Right kidney (tissue), 1 donor: ENCODE measurements around the gene ZSCAN10.

Experiments used
- DNase-seq: peaks from one replicate; pipeline ENCODE4 v3.0.0-alpha.2; 2016

ZSCAN10 gene

DNA sequence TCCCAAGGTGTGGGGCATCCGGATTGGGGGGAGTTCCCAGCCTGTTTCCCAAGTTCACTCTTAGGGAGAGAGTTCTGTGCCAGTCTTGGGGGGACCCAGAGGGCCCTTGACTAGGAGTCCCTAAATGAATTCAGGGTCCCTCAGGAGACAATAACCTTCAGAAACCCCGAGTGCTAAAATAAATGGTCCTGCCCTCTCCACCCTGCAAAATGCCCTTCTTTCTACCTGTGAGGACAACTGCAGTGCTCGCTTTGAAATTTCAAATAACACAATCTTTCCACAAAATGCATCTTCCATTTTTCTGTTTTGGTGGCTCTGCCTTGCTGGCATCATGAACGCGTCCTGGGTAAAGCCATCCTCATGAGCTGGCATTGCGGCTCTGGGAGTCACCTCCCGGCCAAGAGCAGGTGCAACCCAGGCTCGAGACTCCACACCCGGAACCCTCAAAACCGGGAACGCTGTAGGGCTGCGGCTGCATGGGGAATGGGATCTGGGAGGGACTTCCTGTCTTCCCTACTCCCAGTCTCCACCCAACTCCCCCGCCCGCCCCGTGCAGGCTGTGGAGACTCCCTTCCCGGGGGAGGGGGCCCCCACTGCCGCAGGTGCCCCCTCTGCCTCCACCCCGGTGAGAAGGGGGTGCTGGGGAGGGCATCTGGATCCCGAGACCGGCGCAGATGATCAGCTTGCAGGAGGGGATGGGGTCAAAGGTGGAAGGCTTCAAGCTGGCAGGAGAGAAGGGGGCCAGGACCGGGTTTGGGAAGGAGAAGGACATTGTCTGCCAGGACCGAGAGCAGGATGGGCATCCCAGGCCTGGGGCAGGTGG, 13.2 kb upstream of the ZSCAN10 start, which contains the start of gene ZNF205:
Gene ZNF205, plus strand, starts transcription at position 529 of the 823 bp plus-strand sequence. CDS start 845 bp downstream, outside the sequence.
- peak; percentile 70 for DNase-seq

DNA sequence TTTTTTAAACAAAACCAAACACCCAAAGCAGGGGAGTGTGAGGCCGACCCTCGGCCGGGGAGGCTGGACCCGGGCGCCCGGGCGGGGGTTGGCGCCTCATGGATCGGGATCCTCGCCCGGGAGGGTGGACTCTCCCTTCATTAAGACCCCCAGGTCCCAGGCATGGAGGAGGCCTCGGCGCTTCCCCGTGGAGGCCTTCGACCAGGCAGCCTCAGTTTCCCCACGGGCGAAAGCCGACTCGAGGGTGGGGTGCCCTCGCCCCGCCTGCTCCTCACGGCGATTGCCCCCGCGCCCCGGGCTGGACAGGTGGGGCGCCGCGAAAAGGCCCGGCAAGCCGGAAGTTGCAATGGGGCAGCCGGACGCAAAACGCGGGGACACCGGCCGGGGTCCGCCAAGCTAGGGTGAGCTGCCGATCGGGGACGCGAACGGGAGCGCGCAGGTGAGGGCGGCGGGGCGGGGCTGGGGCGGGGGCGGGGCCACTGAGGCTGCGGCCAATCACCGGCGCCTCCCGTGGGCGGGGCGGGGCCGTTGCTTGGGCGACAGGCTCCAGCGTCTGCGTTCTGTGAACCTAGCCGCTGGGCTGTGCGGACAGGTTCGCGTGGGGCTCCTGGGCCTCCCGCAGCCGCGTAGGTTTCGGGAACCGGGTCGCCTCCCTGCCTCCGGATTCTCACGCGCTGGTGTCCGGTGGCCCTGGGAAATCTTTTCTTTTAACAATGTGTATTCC, 7.3 kb upstream of the ZSCAN10 start:
- peak; percentile 86 for DNase-seq

DNA sequence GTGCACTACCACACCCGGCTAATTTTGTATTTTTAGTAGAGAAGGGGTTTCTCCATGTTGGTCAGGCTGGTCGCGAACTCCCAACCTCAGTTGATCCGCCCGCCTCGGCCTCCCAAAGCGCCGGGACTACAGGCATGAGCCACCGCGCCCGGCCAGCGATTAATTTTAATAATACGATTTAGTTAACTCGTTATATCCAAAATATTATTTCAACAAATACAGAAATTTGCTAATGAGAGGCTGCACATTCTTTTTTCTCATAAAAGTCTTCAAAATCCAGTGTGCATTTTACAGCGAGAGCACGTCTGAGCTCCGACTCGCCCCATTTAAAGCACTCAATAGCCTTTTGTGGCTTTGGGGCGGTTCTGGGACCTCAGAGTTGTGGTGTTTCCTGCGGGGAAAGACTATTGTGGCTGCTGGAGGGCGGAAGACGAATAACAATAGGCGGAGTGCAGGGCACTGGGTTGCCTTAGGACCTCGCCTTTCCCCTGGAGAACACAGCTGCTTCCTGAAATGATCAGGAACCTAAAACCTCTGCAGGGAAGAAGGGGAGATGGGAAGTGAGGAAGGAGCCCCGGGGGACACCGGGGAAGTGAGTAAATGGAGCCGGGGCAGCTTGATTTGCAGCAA, 2.9 kb upstream of the ZSCAN10 start:
- DNase-seq, result no peak

DNA sequence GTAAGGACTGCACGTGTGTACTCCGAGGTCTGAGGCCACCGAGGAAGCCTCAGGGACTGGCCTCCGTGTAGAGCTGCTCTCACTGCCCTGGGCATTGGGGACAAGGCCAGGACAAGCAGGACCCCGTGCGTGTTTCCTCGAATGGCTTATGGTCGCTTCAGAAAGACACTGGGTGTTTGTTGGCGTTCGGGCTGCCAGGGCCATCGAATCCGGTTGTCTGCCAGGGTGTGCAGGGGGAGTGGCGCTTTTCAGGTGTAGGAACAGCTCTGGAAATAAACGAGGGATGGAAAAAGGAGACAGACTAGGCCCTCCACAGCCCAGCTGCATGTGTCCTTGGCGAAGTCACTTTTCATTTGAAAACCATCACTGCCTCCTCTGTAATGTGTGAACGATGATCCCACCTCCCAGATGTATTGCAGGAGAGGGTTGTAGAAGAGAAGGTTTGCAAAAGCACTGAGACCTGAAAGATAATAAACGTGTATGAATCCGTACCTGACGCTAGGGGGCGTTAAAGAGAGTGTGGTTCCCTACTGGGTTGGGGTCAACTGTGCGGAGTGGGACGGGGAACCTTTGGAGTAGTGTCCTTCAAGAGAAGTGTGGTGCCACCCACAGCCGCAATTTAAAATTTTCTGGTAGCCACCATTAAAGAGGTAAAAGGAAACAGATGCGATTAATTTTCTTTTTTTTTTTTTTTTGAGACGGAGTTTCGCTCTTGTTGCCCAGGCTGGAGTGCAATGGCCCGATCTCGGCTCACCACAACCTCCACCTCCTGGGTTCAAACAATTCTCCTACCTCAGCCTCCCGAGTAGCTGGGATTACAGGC, 2.1 kb upstream of the ZSCAN10 start:
- no peak for DNase-seq

DNA sequence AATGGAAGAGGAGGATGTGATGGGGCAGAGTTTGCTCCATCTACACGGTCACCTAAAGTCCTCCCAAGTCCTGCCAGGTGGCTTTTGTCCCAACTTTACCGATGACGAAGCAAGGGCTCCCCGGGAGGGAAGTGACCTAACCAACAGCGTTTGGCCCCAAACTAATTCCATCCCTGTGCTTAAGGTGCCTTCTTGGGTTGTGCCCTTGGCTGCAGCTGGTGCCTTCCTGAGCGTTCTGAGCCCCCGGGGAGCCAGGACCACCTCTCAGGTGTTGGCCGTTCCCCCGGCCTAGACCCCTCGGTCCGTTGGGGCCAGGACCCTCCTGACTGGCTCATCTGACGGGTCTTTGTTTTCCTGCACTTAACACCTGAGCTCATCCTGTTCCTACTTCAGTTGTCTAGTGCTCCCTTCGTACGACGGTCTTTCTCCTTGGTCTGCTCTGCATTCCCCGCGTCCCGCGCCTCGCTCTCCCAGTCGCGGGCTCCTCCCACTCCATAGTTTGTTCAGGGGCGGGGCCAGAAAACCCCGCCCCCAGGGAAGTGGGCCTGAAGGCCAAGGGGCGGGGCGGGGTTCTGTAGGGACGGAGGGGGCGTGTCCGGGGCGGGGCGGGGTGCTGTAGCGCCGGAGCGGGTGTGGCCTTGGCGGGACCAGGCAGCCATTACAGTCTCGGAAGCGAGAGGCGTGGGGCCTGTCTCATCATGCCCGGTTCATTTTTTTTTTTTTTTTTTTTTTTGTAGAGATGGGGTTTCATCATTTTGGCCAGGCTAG, 822 bp upstream of the ZSCAN10 start:
- DNase-seq, result peak; percentile 69

DNA sequence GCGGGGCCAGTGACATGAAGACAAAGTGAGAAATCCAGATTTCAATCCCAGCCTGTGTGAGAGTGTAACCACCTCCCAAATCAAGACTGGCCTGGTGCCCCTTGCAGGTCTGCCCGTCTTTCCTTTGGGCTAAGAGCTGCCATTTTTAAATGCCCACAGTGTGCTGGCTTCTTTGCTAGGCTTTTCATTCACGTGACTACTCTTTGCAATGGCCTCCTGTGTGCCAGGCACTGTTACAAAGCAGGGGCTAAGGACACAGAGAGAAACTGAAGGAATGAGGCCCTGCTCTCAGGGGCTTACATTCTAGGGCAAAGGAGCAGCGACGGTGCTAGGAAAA, 269 bp upstream of the ZSCAN10 start:
- no peak for DNase-seq

DNA sequence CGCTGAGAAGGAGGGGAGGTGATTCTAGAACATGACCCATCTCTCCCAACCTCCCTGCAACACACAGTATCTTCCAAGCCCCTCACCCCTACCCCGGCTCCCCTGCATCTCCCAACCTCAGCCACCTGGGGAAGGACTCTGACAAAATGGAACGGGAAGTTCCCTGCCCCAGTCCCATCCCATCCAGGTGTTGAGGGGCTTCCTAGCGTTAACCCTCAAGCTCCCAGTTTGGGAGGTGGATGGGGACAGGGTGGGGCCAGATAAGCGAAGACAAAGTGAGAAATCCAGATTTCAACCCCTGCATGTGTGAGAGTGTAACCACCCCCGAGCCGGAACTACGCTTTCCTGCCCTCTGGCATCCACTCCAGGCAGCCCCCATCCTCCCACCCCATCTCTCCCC, 1.8 kb downstream of the ZSCAN10 start:
- DNase-seq, result no peak

DNA sequence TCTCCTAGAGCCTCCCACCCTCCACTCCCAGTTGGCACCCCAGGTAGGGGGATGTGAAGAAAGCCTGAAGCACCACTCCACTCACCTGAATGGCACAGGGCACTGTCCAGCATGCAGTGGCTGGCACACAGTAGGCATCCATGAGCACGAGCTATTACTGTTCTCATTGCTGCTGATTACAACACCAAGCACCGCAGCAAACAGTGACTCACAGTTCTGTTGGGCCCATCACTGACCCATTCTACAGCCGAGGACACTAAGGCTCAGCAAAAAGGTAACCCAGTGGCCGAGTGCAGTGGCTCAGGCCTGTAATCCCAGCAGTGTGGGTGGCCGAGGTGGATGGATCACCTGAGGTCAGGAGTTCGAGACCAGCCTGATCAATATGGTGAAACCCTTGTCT, 2.7 kb downstream of the ZSCAN10 start:
- DNase-seq, result no peak

DNA sequence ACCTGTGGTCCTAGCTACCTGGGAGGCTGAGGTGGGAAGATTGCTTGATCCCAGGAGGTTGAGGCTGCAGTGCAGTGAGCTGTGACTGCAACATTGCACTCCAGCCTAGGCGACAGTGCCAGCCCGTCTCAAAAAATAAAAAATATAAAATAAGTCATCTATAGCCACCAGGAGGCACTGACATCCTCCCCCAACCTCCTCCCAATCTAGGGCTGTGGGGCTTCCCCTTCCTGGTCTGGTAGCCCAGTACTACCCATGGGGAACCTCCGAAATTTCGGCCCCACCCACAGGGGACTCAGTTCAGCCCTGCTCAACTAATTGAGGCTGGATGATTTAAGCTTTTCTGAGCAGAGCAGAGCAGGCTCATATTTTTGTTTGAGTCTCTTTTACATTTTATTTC, 3.2 kb downstream of the ZSCAN10 start:
- no peak for DNase-seq

DNA sequence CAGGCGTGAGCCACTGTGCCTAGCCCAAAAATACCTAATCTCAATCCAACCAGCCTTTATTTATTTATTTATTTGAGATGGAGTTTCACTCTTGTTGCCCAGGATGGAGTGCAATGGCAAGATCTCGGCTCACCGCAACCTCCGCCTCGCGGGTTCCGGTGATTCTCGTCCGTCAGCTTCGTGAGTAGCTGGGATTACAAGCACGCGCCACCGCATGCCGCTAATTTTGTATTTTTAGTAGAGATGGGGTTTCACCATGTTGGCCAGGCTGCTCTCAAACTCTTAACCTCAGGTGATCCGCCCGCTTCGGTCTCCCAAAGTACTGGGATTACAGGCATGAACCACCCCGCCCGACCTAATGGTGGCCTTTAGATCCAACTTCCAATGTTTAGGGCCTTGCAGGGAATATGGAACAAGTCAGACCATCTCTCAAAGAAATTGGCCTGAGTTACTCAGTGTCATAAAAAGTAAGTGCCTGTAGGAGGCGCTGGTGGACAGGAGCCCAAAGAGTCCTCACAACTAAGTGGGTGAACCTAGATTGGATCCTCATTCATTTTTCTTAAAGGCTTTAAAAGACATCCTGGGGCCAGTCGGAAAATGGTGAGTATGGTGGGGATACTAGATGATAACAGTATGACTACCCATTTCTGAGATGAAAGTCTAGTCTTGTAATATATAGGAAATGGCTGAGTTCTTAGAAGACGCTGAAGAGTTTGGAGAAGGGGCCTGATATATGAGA, 4.6 kb downstream of the ZSCAN10 start:
- no peak for DNase-seq

DNA sequence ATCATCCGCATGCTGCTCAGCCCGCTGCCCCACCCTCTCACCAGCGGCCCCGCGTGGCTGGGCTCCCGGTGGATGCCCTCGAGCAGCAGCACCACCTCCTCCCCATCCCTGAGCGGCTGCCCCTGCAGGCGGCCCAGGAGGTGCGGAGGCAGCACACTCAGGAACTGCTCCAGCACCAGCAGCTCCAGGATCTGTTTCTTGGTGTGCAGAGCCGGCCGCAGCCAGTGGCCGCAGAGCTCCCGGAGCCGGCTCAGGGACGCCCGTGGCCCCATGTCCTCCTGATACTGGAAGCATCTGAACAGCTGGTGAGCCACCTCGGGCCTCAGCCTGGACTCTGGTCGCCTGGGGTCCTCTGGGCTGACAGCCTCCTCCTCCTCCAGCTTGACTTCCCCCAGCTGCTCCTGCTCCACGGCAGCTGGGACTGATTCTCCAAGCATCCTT, 6.6 kb downstream of the ZSCAN10 start:
- DNase-seq, result peak; percentile 64

DNA sequence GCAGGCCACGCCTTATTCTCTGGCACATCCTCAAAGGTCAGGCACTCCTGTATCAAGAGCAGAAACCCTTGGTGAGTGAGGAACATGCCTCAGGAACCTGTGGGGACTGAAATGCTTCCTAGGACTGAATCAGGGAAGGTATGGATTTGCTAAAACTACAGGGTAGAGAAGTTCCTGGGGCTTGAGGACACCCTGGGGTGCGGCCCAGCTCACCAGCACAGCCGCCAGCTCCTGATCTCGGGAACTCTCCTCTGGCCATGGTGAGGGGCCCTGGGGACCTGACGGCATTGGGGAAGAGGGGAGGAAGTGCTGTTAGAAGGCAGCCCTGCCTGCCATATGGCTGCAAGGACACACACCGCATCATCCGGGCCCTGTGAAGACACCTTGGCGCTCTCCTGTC, 7.5 kb downstream of the ZSCAN10 start:
- DNase-seq, result no peak

DNA sequence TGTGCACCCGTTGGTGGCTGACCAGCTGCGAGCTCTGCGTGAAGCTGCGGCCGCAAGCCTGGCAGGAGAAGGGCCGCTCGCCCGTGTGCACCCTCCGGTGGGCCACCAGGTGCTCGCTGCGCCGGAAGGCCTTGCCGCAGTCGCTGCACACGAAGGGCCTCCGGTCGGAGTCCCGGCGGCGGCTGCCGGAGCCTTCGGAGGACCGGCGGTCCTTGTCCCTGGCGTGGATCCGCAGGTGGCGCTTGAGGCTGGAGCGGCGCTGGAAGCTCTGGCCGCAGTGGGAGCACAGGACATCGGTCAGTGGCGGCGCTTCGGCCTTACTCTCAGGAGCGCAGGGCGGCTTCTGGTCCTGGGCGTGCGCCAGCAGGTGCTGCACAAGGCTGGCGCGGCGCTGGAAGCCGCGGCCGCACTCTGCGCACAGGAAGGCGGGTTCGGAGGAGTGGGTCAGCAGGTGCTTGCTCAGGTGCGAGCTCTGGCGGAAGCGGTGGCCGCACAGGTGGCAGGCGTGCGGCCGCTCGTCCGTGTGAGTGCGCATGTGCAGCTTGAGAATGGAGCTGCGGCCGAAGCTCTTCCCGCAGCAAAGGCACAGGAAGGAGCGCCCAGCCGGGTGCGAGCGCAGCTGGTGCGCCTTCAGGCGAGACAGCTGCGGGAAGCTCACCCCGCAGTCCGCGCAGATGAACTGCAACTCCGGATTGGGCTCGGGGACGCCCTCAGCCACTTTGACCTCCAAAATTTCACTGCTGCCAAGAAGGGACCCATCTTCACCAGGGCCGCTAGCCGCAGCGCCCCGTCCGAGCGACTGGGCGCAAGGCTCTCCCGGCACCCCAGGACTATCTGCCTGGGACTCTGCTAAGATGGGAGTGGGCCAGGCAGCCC, 9.1 kb downstream of the ZSCAN10 start:
- no peak for DNase-seq

DNA sequence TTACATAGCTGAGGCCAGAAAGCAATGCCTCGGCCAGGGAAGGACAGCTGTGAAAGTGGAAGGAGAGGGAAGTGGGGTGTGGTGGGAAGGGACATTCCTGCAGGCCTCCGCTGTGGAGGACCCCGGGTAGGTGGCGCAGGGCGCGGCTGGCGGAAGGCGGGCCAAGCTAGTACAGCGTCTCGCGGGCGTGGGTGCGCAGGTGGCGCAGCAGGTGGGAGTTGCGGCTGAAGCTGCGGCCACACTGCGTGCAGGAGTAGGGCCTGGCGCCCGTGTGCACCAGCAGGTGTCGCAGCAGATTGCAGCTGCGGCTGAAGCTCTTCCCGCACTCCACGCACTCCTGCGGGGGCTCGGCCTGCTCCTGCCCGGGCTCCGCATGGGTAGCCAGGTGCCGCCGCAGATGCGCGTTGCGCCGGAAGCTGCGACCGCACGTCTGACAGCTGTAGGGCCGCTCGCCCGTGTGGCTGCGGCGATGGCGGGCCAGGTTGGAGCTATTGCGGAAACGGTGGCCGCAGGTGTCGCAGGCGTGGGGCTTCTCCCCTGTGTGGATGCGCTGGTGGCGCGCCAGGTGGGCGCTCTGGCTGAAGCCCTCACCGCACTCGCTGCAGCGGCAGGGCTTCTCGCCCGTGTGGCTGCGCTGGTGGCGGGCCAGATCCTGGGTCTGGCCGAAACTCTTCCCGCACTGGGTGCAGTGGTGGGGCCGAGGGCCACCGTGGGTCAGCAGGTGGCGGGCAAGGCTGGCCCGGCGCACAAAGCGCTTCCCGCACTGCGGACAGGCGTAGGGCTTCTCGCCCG, 10.0 kb downstream of the ZSCAN10 start:
- DNase-seq, result no peak

DNA sequence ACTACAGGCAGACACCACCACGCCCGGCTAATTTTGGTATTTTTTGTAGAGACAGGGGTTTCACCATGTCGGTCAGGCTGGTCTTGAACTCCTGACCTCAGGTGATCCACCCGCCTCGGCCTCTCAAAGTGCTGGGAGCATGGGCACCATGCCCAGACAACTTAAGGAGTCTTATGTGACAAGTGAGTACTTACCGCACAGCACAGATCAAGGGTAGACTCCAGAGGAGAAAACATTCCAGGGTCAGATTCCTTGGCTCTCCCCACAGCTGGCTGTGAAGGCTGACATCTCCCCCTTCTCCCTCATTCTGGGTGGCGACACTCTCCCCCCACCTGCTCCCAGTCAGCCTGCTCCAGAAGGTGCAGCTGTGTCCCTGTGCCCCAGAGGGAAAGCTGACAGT, 10.6 kb downstream of the ZSCAN10 start:
- no peak for DNase-seq

DNA sequence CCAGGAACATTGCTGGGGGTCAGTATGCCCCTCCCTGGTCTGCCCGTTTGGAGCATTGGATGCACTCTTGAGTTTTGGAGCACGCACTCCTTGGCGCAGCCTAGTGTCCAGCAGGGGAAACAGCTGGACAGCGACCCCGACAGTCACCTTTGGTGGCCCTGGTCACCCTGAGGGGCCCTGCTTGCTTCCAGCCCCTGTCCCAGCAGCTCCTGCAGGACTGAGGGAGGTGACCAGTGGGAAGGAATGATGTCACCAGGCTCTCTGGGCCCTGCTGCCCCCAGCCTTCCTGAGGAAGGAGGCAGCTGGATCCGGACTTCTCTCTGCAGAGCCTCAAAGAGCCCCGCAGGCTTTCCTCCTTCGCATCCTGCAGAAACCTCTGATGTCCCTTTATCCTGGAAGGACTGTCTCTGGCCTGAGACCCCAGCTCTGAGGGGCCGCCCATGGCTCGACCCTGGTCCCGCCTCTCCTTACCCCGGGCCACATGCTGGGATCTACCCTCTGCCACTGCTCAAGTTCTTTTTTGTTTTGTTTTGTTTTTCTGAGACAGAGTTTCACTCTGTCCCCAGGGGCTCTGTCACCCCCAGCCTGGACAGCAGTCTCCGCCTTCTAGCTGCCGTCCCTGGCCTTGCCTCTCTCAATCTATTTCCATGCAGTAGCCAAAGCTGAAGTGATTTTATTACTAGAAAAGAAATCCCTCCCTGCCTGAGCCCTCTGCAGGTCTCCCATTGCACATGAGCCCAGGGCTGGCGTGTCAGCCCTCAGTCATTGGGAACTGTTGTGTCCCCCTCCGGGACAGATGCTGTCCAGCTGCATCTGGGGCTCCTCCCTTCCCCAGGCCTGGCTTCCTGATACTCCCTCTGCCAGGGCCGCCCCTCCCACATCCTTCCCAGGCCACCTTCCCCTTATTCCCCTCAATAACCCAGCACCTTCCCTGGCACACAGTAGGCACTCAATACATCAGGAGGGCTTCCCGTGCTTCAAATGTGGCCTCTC, 11.6 kb downstream of the ZSCAN10 start:
- DNase-seq, result peak; percentile 46

DNA sequence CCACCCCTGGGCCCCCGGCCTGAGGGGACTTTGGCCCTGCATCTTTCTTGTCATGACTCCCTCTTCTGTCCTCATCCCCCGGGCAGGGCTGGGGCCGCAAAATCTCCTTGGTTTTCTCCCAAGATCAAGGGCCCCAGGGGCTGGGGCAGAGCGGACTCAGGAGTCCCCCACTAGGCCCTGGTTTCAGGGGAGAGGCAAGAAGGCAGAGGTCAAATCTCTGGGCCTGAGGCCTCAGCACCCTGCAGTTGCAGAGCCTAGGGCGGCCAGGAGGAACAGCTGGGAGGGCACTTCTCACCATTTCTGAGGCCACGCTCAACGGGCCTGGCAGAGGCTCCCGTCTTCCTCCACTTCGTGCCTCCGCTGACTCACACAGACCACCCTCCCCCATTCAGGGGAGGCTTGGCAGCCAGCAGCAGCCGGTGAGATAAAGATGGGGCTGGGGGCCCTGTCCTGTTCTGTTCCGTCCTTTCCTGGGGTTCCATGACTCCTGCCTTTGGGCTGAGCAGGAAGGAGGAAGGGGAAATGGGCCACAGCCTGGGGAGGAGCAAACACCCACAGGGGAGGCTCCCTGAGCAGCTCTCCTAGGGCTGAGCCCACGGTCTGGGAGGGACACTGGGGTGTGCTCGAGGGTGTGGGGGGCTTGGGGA, 12.4 kb downstream of the ZSCAN10 start:
- DNase-seq, result no peak
